D341Med (cell line): ENCODE data around the gene MOK.

Source experiments
- DNase-seq: peaks from one replicate; pipeline ENCODE4 v3.0.0; 2012; ENCODE audit warnings: low spot score

MOK gene

DNA sequence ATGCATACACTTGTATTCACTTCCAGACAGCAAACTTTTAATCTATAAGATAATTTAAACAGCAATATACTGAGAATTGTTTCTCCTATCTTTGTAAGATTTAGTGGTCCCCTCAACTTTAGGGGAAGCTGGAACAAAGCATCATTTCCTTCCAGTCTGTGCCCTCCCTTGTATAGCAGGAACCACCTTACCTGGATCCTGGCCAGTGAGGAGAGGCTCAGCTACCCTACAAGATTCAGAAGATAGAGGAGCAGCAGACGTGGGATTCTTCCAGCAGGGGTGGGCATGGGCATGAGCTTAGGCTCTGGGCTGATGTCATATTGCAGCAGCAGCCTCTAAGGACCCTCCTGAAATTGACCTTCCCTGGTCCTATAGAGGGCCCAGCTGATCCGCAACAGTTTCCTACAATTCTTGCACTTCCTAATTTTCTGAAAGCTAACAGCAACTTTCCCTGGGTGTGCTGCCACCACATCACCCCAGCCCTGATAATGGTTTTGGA is 21.3 kb downstream of the MOK start:
- no peak for DNase-seq

- DNase-seq = no peak
Observed at GRCh38 chr14:102282751-102283465, 22.1 kb downstream of the MOK start.

DNA sequence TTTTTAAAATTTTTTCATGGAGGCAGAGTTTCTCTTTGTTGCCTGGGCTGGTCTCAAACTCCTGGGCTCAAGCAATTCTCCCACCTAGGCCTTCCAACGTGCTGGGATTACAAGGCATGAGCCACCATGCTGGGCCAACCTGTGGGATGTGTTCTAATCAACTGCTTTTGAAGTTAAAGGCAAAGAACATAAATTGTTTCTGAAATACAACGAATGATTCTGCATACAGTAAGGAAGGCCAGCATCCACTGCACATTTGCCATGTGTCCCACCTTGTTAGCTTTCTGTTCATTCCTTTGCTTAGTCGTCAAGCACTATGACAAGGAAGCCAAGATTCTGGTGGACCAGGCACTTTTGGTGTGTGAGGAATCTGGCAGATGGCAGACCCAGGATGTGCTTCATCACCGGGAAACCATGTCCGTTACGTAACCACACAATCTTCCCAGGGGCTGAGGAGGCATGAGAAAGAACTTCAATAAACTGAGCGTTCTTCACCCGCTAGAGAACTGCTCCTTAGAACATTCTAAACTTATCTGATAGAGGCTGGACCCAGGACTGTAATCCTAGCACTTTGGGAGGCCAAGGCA is 24.5 kb downstream of the MOK start:
- DNase-seq = no peak

GRCh38 chr14:102279688-102280348 is 25.1 kb downstream of the MOK start:
- no peak for DNase-seq

DNA sequence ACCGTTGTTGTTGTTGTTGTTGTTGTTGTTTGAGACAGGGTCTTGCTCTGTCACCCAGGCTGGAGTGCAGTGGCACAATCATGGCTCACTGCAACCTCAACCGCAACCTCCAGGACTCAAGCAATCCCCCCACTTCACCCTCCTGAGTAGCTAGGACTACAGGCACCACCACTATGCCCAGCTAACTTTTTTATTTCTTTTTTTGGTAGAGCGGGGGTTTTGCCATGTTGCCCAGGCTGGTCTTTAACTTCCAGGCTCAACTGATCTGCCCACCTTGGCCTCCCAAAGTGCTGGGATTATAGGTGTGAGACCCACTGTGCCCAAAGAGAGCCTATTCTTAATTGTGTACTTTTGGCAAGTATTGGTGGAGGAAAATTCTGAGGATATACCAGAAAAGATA is 25.7 kb downstream of the MOK start:
- no peak for DNase-seq

GRCh38 chr14:102278631-102278935 is 26.4 kb downstream of the MOK start:
- DNase-seq = no peak

DNA sequence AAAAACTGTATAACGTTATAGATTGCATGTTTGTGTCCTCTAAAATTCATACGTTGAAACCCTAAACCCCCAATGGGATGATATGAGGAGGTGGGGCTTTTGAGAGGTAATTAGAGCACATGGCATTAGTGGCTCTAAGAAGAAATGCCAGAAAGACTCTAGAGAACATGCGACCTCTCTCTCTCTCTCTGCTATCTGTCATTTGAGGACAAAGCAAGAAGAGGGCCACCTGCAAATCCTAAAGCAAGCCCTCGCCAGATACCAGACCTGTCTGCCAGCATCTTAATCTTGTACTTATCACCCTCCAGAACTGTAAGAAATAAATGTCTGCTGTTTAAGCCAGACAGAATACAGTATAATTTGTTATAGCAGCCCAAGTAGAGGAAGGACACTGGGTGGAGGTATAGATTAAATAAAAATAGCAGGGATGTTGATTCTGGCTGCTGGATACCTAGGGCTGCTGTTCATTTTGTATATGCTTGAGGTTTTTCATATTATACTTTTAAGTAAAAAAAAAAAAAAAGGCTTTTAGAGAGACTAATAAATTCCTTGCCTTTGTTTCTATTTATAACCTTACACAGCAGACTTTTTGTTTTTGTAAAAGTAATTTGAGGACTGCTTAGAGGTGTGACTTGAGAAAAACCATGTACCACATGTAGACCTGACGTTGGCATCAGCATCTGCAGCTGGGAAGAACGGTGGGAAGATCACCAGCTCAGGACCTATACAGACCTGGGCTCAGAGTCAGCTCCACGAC is 26.9 kb downstream of the MOK start:
- no peak for DNase-seq

- DNase-seq = no peak
Observed at GRCh38 chr14:102275866-102276265, 29.1 kb downstream of the MOK start.

GRCh38 chr14:102272392-102272791 is 32.6 kb downstream of the MOK start:
- DNase-seq = no peak

DNA sequence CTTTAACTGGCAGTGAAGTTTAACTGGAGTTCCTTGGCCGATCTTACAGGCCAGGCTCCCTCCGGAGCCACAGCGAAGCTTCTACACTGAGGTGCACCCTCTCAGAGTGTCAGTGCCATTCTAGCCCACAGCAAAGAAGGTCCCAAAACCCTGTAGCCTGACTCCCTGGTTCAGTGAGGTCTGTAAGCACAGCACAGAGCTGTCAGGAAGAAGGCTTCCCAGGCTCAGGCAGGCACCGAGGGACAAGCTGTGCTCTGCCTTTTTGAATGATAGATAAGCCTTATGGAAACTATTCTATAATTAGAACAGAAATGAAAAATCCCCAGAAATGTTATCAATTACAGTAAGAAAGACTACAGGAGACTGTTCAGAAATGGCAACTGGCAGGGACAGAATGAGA is 40.2 kb downstream of the MOK start:
- no peak for DNase-seq

- DNase-seq = no peak
Observed at GRCh38 chr14:102264355-102264754, 40.6 kb downstream of the MOK start.

DNA sequence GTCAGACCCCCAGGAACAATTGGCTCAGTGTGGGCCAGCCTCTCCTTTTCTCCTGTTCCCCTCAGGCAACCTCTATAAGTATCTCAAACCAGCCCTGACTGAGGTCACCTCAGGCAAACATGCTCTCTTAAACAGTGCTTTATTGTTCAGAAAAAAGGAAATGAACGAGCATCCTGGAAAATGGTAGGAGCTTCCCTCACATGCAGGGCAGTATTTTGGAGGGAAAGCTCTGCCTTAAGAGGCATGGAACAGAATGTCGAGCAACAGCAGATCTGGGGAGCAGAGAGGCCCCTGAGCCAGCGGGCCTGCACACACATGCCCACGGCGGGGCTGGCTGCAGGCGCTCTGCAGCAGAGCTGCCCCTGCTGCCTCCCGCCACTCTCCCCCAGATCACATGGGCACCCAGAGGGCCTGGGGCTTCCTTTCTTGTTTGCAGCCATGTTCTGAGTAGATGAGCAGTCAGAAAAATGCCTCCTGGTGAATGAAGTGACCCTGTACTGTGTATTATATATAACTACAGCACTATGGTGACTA is 42.0 kb downstream of the MOK start:
- no peak for DNase-seq

GRCh38 chr14:102258136-102258535 is 46.8 kb downstream of the MOK start:
- no peak for DNase-seq

DNA sequence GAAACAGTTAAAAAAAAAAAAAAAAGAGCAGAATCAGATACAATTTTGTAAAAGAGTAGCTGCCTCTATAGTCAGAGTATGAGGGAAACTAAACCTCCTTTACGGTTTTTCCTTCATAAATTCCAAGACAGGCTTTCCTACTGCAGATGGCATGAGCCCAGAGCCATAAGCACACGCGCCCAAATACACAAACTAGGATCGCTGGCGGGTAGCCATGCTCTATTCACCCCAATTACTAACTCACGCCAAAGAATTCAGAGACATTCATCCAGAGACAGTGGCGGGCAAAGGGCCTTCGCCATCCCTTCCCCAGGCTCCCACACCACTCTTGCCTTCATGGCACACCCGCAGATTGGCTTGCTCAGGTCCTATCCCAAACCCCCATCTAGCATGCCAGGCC is 48.2 kb downstream of the MOK start:
- DNase-seq = no peak

DNA sequence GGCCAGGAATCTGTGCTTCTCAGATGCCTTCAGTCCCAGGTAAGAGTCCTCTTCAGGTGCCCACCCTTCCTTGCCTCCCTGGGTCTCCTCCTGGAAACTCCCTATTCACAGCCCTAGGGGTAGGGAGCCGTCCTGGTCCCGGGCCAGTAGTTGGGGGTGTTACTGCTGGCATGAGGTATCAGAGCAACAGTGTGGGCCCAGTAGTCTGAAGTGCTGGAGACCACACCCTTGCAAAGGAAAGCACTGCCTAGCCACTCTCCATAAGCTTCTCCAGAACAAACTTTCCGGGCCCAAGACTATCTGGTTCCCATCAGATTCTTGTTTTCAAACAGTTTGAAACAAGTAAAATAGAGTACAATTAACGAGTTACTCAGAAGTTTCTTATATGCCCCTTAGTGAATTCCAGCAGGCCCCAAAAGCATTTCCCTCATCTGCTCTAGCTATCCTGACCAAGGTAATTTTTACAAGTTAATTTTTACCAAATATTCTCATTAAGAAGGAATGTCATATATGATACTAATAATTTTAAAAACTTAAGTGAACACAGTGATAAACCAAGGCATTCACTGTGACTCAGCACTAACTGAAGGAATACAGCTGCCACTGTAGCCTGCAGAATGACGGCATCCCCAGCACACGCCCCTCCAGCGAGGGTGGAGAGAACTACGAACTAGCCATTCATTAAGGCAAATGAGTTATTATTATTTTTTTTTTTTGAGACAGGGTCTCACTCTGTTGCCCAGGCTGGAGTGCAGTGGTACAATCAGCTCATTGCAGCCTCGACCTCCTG is 49.4 kb downstream of the MOK start:
- no peak for DNase-seq

- no peak for DNase-seq
Observed at GRCh38 chr14:102252834-102253801, 51.8 kb downstream of the MOK start.

GRCh38 chr14:102251161-102251560 is 53.8 kb downstream of the MOK start:
- no peak for DNase-seq

DNA sequence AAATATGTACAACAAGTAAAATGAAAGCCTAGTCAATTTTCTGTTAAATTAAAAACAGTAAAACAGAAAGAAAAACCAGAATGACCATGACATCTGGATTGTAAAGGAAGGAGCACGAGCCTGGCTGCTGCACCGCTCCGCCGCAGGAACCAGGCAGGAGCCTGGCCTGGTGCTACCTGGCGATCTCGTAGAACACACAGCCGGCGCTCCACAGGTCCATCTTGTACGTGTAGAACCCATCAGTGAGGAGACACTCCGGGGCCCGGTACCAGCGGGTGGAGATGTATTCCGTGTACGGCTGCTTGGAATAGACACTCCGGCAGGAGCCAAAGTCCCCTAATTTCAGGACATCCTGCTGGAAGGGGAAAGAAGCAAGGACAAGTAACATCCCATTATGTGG is 54.3 kb downstream of the MOK start:
- no peak for DNase-seq

DNA sequence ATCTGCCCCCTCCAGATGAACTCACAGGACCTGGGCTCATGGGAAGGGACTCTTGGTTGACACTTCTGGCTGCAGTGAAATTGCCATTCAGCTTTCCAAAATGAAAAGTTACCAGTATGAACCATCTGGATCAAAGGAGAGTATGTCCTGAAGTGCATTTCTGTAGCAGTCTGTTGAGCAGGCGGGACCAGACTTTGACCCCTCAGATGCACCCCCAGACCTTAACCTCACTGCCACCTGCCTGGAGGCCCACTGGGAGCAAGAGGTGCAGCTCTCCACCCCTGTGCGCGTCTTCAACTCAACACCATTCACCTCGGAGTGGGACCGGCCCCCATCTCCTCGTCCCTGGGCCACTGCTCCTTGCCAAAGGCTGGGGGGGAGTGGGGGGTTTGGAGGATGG is 55.0 kb downstream of the MOK start:
- no peak for DNase-seq

- DNase-seq = no peak
Observed at GRCh38 chr14:102249041-102249440, 55.9 kb downstream of the MOK start.

DNA sequence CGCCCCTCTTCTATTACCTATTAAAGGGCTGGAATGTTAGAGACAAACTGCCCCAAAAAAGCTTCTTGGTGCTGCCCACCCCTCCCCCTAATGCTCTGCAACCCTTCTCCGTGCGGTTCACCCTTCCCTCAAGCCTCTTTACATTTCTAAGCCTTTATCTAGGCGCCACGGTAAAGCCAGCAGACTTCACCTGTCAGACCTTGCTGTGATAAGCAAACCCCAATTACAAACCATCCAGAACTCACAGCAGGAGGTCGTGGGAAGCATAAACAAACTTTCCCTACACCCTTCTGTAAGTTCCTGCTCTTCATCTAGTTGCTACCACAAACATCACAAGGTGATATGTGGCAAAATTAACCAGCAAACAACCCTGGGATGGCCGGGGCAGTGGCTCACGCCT is 56.8 kb downstream of the MOK start:
- DNase-seq = no peak
